Type B pancreatic cell (in vitro differentiated cells): ENCODE measurements around the gene INTU. TPM values are rescaled to one million over a fixed set of nuclear protein-coding genes. Genes with fewer than 3 reads are reported as not detected.

Experiments used
- DNase-seq: peaks from one replicate; pipeline ENCODE4 v3.0.0; 2021; ENCODE audit warnings: mixed read lengths; ENCODE audit not compliant: unreplicated experiment; ENCODE audit errors: extremely low spot score
- H3K27ac Mint-ChIP-seq: 2 replicates; pipeline ENCODE4 v1.8.0; 2021; ENCODE audit warnings: mild to moderate bottlenecking, mixed read lengths
- H3K27me3 Mint-ChIP-seq: 2 replicates; pipeline ENCODE4 v1.8.0; 2021; ENCODE audit warnings: mixed read lengths
- H3K36me3 Mint-ChIP-seq: 2 replicates; pipeline ENCODE4 v1.8.0; 2021; ENCODE audit warnings: mixed read lengths
- H3K4me1 Mint-ChIP-seq: one replicate; pipeline ENCODE4 v1.8.0; 2021; ENCODE audit warnings: mixed read lengths; ENCODE audit not compliant: unreplicated experiment
- H3K4me3 Mint-ChIP-seq: 2 replicates; pipeline ENCODE4 v1.8.0; 2021; ENCODE audit warnings: mild to moderate bottlenecking, mixed read lengths
- H3K9me3 Mint-ChIP-seq: 2 replicates; pipeline ENCODE4 v1.8.0; 2021; ENCODE audit warnings: mixed read lengths
- total RNA-seq: library from RNA; stranded (reverse); gene quantifications from 2 replicates; pipeline ENCODE4 v1.2.1, GENCODE V29; 2021; ENCODE audit warnings: low replicate concordance
- TF ChIP-seq, protein P1 (sequence below): fragments of 200-600 bp; sonication (generic); conservative IDR thresholded peaks from 2 replicates; pipeline ENCODE4 v1.5.0; 2021; ENCODE audit warnings: antibody characterized with exemption, mild to moderate bottlenecking

Gene INTU
- total RNA-seq, 1 donor from 2014 or later = 20.7 TPM

DNA sequence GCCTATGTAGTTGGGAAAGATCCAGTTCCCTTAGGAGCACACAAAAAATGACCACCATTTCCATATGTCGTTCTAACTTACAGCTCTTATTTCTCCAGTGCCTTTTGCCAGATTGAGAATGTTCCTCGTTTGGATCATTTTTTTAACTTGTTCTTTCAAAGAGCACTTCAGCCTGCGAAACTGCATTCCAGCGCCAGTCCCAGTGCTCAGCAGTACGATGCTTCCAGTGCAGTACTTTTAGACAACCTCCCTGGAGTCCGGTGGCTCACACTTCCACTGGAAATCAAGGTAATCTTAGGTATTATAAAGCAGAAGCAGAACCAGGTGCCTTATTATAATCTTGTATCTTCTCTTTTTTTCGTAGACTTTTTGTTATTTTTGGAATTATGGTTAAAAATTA lies 54.8 kb downstream of the INTU start:
- H3K27ac Mint-ChIP-seq = no peak overlapping the region
- no peaks in the 10 kb centered on the region for H3K9me3 Mint-ChIP-seq
- TF ChIP-seq, protein P1, sequence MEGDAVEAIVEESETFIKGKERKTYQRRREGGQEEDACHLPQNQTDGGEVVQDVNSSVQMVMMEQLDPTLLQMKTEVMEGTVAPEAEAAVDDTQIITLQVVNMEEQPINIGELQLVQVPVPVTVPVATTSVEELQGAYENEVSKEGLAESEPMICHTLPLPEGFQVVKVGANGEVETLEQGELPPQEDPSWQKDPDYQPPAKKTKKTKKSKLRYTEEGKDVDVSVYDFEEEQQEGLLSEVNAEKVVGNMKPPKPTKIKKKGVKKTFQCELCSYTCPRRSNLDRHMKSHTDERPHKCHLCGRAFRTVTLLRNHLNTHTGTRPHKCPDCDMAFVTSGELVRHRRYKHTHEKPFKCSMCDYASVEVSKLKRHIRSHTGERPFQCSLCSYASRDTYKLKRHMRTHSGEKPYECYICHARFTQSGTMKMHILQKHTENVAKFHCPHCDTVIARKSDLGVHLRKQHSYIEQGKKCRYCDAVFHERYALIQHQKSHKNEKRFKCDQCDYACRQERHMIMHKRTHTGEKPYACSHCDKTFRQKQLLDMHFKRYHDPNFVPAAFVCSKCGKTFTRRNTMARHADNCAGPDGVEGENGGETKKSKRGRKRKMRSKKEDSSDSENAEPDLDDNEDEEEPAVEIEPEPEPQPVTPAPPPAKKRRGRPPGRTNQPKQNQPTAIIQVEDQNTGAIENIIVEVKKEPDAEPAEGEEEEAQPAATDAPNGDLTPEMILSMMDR = no peak
- DNase-seq = no peak
- no peak overlapping the region for H3K4me3 Mint-ChIP-seq
- H3K4me1 Mint-ChIP-seq = no peaks in the 10 kb centered on the region
- peaks cover 36% of the 10 kb centered on the region for H3K36me3 Mint-ChIP-seq
- H3K27me3 Mint-ChIP-seq = no peaks in the 10 kb centered on the region

DNA sequence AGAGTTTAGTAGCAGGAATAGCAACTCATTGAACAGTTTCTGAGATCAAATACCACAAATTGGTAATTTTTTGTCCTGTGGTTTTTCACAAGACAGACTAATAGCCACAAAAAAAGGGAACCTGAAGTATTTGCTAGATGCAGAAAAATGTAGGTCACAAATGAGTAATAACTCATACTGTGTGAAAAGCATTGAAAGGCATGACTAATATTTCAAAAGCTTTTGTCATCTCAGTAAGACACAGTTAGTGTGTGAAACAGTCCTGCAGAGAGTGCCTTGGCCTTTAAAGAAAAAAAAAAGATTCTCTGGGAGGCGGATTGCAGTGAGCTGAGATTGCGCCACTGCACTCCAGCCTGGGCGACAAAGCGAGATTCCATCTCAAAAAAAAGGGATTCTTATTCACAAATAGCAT lies 66.0 kb downstream of the INTU start:
- Mint-ChIP-seq H3K36me3 (peaks cover 24% of the 10 kb centered on the region), H3K27ac (no peak overlapping the region), H3K4me1 (no peaks in the 10 kb centered on the region), H3K27me3 (no peaks in the 10 kb centered on the region), H3K4me3 (no peak overlapping the region), H3K9me3 (no peaks in the 10 kb centered on the region)
- TF ChIP-seq, protein P1 = no peak
- no peak for DNase-seq

DNA sequence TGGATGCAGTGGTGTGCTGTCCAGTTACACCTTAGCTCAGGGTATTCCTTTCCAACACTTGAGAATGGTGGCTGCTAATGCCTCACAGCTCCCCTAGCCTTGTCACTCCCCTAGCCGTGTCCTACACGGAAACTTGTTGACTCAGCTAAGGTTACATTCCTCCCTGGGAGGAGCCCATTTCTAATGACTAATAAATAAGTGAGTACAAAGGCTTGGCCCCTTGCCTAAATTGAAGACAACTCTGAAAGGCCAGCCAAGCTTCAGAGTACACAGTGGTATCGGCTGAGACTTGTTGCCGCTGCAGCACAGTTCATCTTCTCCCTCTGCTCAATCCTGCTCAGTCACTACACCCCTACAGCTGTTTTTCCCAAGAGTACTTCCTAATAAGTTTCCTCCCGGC lies 76.2 kb downstream of the INTU start:
- TF ChIP-seq, protein P1 = no peak
- no peaks in the 10 kb centered on the region for H3K9me3 Mint-ChIP-seq
- H3K4me1 Mint-ChIP-seq = peaks cover 5% of the 10 kb centered on the region
- H3K27ac Mint-ChIP-seq = peak overlapping the region; percentile 97
- H3K27me3 Mint-ChIP-seq = no peaks in the 10 kb centered on the region
- H3K4me3 Mint-ChIP-seq = peak overlapping the region; percentile 54
- peaks cover 28% of the 10 kb centered on the region for H3K36me3 Mint-ChIP-seq
- DNase-seq = no peak

DNA sequence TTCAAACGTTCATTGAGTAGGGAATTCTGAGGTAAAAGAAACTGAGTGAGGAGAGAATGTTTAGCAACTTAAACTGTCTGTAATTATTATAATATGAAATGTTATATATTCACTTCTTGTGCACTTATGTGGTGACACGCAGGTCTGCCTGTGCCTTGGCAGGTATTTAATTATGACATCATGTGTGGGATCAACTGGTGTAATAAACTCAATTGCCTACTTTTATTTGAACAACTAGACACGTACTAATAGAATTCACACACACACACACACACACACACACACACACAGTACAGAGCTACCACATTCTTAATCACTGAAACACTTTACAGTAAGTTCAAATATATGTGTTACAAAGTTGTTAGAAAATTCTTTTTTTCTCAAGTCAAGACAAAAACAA lies 76.7 kb downstream of the INTU start:
- DNase-seq = no peak
- no peaks in the 10 kb centered on the region for H3K9me3 Mint-ChIP-seq
- peaks cover 5% of the 10 kb centered on the region for H3K4me1 Mint-ChIP-seq
- H3K27me3 Mint-ChIP-seq = no peaks in the 10 kb centered on the region
- H3K4me3 Mint-ChIP-seq = no peak overlapping the region
- H3K36me3 Mint-ChIP-seq = peaks cover 30% of the 10 kb centered on the region
- TF ChIP-seq, protein P1 = no peak
- H3K27ac Mint-ChIP-seq = peak overlapping the region; percentile 97

DNA sequence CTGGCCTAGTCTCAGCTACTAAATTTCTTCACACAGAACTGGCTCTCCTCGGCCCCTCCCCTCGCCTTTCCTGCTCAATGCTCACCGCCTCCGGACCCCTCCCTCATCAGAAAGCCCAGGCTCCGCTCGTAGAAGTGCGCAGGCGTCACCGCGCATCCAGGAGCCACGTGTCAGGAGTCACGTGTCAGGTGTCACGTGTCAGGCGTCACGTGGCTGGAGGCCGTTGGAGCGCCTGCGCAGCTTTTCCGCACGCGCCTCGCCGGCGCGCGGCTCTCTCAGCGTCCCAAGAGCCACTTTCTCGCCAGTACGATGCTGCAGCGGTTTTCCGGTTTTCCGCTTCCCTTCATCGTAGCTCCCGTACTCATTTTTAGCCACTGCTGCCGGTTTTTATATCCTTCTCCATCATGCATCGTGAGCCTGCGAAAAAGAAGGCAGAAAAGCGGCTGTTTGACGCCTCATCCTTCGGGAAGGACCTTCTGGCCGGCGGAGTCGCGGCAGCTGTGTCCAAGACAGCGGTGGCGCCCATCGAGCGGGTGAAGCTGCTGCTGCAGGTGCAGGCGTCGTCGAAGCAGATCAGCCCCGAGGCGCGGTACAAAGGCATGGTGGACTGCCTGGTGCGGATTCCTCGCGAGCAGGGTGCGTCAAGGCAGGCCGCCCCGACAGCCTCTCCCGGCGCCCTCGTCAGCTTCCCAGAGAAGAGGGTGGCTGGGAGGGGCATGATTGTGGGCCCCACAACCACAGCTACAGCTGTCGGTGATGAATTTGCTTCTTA lies 97.6 kb downstream of the INTU start, which contains the start of gene SLC25A31:
TSS of gene SLC25A31 (plus strand) at position 259 of the 772 bp plus-strand sequence. CDS start at position 405, 146 bp downstream.
- TF ChIP-seq, protein P1 = no peak
- DNase-seq = no peak
- H3K36me3 Mint-ChIP-seq = no peaks in the 10 kb centered on the region

More for the DNA sequence above, 97.6 kb downstream of the INTU start, which contains the start of gene SLC25A31:
- Mint-ChIP-seq H3K4me1 (no peaks in the 10 kb centered on the region), H3K27ac (no peak within 1 kb of the TSS), H3K9me3 (no peaks in the 10 kb centered on the region), H3K4me3 (no peak within 1 kb of the TSS), H3K27me3 (no peaks in the 10 kb centered on the region)
